Measurements from ENCODE around the gene NDUFC2. TPM values are rescaled to one million over a fixed set of nuclear protein-coding genes. Genes with fewer than 3 reads are reported as not detected.

Gene NDUFC2
- total and polyA plus RNA-seq, 2 of the 8 experiments (the other 6 are each of a cell fraction or from before 2014, with no cell fraction given), result 216 to 356 TPM

GRCh38 chr11:78038697-78039313 is 40.9 kb downstream of the NDUFC2 start:
- Histone ChIP-seq H3K14ac (ENCODE audit: insufficient read length) (no peak overlapping the region), H3K36me3 (ENCODE audit: control insufficient read depth in 2 of 4, insufficient read depth in 4 of 4, low read length in 3 of 4) (no peaks in the 10 kb centered on the region), H3K79me2 (ENCODE audit: control insufficient read depth in 1 of 2, insufficient read depth in 2 of 2, low read length in 2 of 2) (no peaks in the 10 kb centered on the region), H4K5ac (ENCODE audit: insufficient read length, low read depth, low read length) (no peak overlapping the region), H3K4ac (replicated peaks; ENCODE audit: insufficient read length, low read depth, low read length) (no peak overlapping the region), H3K27me3 (replicated peaks in 1 of 4; ENCODE audit: control insufficient read depth in 3 of 4, extremely low read depth in 1 of 4, insufficient read depth in 3 of 4, low read length in 3 of 4) (no peaks in the 10 kb centered on the region), H3K4me2 (ENCODE audit: insufficient read depth in 1 of 2, low read depth in 2 of 2, low read length in 2 of 2) (no peak overlapping the region), H3K56ac (replicated peaks; ENCODE audit: insufficient read length, low read depth, low read length) (no peak overlapping the region), H3K4me1 (replicated peaks in 1 of 4; ENCODE audit: control insufficient read depth in 3 of 4, insufficient read depth in 4 of 4, low read length in 3 of 4) (peaks cover 0 to 7% (median 3%) of the 10 kb centered on the region in 4 experiments; a peak in 3 of 7 replicates), H2BK15ac (ENCODE audit: low read length) (no peak overlapping the region), H2BK20ac (ENCODE audit: low read length) (no peak overlapping the region), H3K23ac (ENCODE audit: insufficient read length) (no peak overlapping the region), H3K9me3 (ENCODE audit: insufficient read depth in 2 of 2, low read depth in 1 of 2, low read length in 1 of 2) (no peaks in the 10 kb centered on the region), H3K23me2 (ENCODE audit: low read depth, low read length) (no peaks in the 10 kb centered on the region), H4K91ac (replicated peaks; ENCODE audit: insufficient read length, low read length) (no peak overlapping the region), H3K27ac (ENCODE audit: low read depth, low read length) (no peak overlapping the region), H2AFZ (ENCODE audit: low read length) (no peak overlapping the region), H2BK12ac (ENCODE audit: low read depth, low read length) (no peak overlapping the region), H4K20me1 (replicated peaks in 1 of 2; ENCODE audit: control insufficient read depth in 1 of 2, insufficient read depth in 2 of 2, low read length in 2 of 2) (no peaks in the 10 kb centered on the region), H3K18ac (ENCODE audit: extremely low read depth, low read length) (no peak overlapping the region), H4K8ac (ENCODE audit: extremely low read depth, insufficient read depth, low read length) (no peak overlapping the region), H3K79me1 (ENCODE audit: low read depth, low read length) (no peaks in the 10 kb centered on the region), H2BK120ac (replicated peaks; ENCODE audit: low read depth, low read length) (no peak overlapping the region), H2AK5ac (ENCODE audit: low read depth, low read length) (no peak overlapping the region), H3K9ac (replicated peaks in 1 of 4; ENCODE audit: extremely low read depth in 1 of 4, low read depth in 3 of 4, low read length in 3 of 4) (no peak overlapping the region), H2BK5ac (ENCODE audit: low read depth, low read length) (no peak overlapping the region), H3K4me3 (ENCODE audit: extremely low read depth in 1 of 4, insufficient read depth in 2 of 4, low read depth in 3 of 4, low read length in 4 of 4) (no peak overlapping the region)
- TF ChIP-seq ATF3 (IDR thresholded peaks at IDR 0.05; ENCODE audit: insufficient read depth, low read depth, low read length) (no peak), POU5F1 (IDR thresholded peaks at IDR 0.05; ENCODE audit: low read depth, low read length) (no peak), RBBP5 (IDR thresholded peaks at IDR 0.05; ENCODE audit: borderline replicate concordance, low read depth, low read length) (no peak), GTF2F1 (IDR thresholded peaks at IDR 0.05; ENCODE audit: borderline replicate concordance, low read depth, low read length) (no peak), CBX5 (IDR thresholded peaks at IDR 0.05; ENCODE audit: low read depth, low read length) (no peak), PHF8 (conservative IDR thresholded peaks at IDR 0.05; ENCODE audit: low read depth, low read length) (no peak), JUND (IDR thresholded peaks at IDR 0.05; ENCODE audit: low read length) (no peak), SP2 (IDR thresholded peaks at IDR 0.05; ENCODE audit: low read length) (no peak), SIRT6 (IDR thresholded peaks at IDR 0.05; ENCODE audit: low read length) (no peak), RAD21 (IDR thresholded peaks at IDR 0.05 in 1 of 2, conservative IDR thresholded peaks at IDR 0.05 in 1 of 2; ENCODE audit: low read depth in 2 of 2, low read length in 2 of 2) (no peak), FOSL1 (IDR thresholded peaks at IDR 0.05; ENCODE audit: insufficient read depth, low read depth, low read length) (no peak), NRF1 (IDR thresholded peaks at IDR 0.05; ENCODE audit: low read depth, low read length) (no peak)
- CTCF ChIA-PET (ENCODE audit: partially characterized antibody), result no interaction called here
- DNase-seq (ENCODE audit: low read depth in 1 of 2, low spot score in 2 of 2) (no peak), FAIRE-seq (no peak)
- WGBS, 2 experiments (ENCODE audit: extremely low coverage in 1 of 2, insufficient coverage in 1 of 2, insufficient read length in 1 of 2, insufficient replicate concordance in 2 of 2, low coverage in 1 of 2, low lambda C conversion rate in 2 of 2, missing lambda C conversion rate in 1 of 2), result 93% methylated on average over 8 of the region's 8 CpGs; no CpG with 5 or more reads in 1 of the 2 experiments
- POLR2A ChIA-PET (ENCODE audit: partially characterized antibody), result interaction anchor here (0.6 kb wide), 2 partner anchors 9 to 437 kb away, joined by 3 to 5 read pairs; no protein-coding TSS in a partner anchor

All from H1 (cell line).